ENCODE results near the gene GREB1L.

DNA sequence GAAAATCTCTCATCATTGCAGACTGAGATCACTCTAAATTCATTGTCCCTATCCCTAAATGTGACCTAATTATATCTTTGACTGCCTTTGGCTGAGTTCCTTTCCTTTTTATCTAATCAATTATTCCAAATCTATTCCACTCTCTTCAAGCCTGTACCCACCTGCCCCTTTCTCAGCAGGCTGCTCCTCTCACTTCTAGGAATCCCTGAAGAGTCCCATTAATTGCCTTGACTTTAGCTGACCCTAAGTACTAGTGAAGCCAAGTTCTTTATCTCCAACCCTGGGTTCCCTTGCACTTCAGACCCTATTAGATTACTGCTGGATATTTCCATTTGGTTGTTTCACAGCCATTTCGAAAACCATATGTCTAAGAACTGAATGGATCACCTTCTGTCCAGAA is 102.8 kb downstream of the GREB1L start:
- TF ChIP-seq, protein P1, sequence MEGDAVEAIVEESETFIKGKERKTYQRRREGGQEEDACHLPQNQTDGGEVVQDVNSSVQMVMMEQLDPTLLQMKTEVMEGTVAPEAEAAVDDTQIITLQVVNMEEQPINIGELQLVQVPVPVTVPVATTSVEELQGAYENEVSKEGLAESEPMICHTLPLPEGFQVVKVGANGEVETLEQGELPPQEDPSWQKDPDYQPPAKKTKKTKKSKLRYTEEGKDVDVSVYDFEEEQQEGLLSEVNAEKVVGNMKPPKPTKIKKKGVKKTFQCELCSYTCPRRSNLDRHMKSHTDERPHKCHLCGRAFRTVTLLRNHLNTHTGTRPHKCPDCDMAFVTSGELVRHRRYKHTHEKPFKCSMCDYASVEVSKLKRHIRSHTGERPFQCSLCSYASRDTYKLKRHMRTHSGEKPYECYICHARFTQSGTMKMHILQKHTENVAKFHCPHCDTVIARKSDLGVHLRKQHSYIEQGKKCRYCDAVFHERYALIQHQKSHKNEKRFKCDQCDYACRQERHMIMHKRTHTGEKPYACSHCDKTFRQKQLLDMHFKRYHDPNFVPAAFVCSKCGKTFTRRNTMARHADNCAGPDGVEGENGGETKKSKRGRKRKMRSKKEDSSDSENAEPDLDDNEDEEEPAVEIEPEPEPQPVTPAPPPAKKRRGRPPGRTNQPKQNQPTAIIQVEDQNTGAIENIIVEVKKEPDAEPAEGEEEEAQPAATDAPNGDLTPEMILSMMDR (IDR thresholded peaks at IDR 0.05): no peak
- TF ChIP-seq RAD21 (IDR thresholded peaks at IDR 0.05; ENCODE audit: low read length) (no peak), RCOR1 (IDR thresholded peaks at IDR 0.05; ENCODE audit: low read length) (no peak), YY1 (IDR thresholded peaks at IDR 0.05; ENCODE audit: low read depth) (no peak), GATA2 (CRISPR knock-in tag; IDR thresholded peaks at IDR 0.05) (no peak)

All from SK-N-SH (cell line).